Hepatocyte (in vitro differentiated cells): ENCODE measurements around the gene PROK1. TPM values are rescaled to one million over a fixed set of nuclear protein-coding genes. Genes with fewer than 3 reads are reported as not detected.
A peak's percentile ranks its signal among the peaks of the same experiment; 100 is the strongest.

Source experiments
- DNase-seq: peaks from one replicate; pipeline ENCODE4 v3.0.0-alpha.2; 2016; ENCODE audit warnings: low spot score
- H2AFZ ChIP-seq: fragments of 200-600 bp; sonication (generic); 2 replicates; pipeline ENCODE4 v1.6.0; 2016; ENCODE audit warnings: antibody characterized with exemption, mild to moderate bottlenecking
- H3K27ac ChIP-seq: fragments of 200-600 bp; sonication (generic); 2 replicates; pipeline ENCODE4 v1.5.1; 2016; ENCODE audit warnings: mild to moderate bottlenecking
- H3K27me3 ChIP-seq: fragments of 200-600 bp; sonication (generic); 2 replicates; pipeline ENCODE4 v1.6.1; 2016
- H3K36me3 ChIP-seq: fragments of 200-600 bp; sonication (generic); replicated peaks from 2 replicates; pipeline ENCODE4 v1.5.1; 2016; ENCODE audit warnings: low read depth; ENCODE audit not compliant: insufficient read depth
- H3K4me1 ChIP-seq: fragments of 200-600 bp; sonication (generic); 2 replicates; pipeline ENCODE4 v1.5.1; 2016; ENCODE audit warnings: mild to moderate bottlenecking, moderate library complexity; ENCODE audit not compliant: insufficient read depth
- H3K4me2 ChIP-seq: fragments of 200-600 bp; sonication (generic); 2 replicates; pipeline ENCODE4 v1.6.0; 2016
- H3K4me3 ChIP-seq: fragments of 200-600 bp; sonication (generic); 2 replicates; pipeline ENCODE4 v1.5.1; 2016; ENCODE audit warnings: mild to moderate bottlenecking
- H3K79me2 ChIP-seq: fragments of 200-600 bp; sonication (generic); 2 replicates; pipeline ENCODE4 v1.6.0; 2017; ENCODE audit warnings: mild to moderate bottlenecking
- H3K9me2 ChIP-seq: fragments of 200-600 bp; sonication (generic); replicated peaks from 2 replicates; pipeline ENCODE4 v1.6.0; 2017; ENCODE audit warnings: mild to moderate bottlenecking; ENCODE audit not compliant: insufficient read depth
- H3K9me3 ChIP-seq: fragments of 200-600 bp; sonication (generic); 2 replicates; pipeline ENCODE4 v1.5.1; 2016; ENCODE audit warnings: low read depth, mild to moderate bottlenecking
- H4K20me1 ChIP-seq: fragments of 200-600 bp; sonication (generic); 2 replicates; pipeline ENCODE4 v1.6.0; 2016; ENCODE audit warnings: mild to moderate bottlenecking; ENCODE audit not compliant: insufficient read depth, poor library complexity, severe bottlenecking
- CTCF ChIP-seq: fragments of 200-600 bp; sonication (generic); IDR thresholded peaks from 2 replicates; pipeline ENCODE4 v1.5.1; 2016; ENCODE audit warnings: antibody characterized with exemption, mild to moderate bottlenecking; ENCODE audit not compliant: poor library complexity
- EZH2 ChIP-seq: fragments of 200-600 bp; sonication (generic); IDR thresholded peaks from 2 replicates; pipeline ENCODE4 v1.6.1; 2016; ENCODE audit warnings: antibody characterized with exemption, mild to moderate bottlenecking, borderline replicate concordance
- EZH2phosphoT487 ChIP-seq: fragments of 200-600 bp; sonication (generic); IDR thresholded peaks from one replicate; pipeline ENCODE4 v1.6.1; 2018; ENCODE audit warnings: antibody characterized with exemption, mild to moderate bottlenecking, low read depth, moderate library complexity; ENCODE audit not compliant: unreplicated experiment, severe bottlenecking
- WGBS: methylation state at CpG from one replicate; pipeline ENCODE4 v1.1.6; 2016; ENCODE audit warnings: low lambda C conversion rate; ENCODE audit errors: missing lambda C conversion rate; 5-methylcytosine and 5-hydroxymethylcytosine counted together
- polyA plus RNA-seq: library from polyadenylated mRNA; unstranded; fragments of >200 nt; fragmentation: Nextera tagmentation; extraction: Ambion mirVana; gene quantifications from 2 replicates; pipeline ENCODE4 v1.2.1, GENCODE V29; 2016
- total RNA-seq: library from RNA; depleted of rRNA; stranded (reverse); fragments of >200 nt; gene quantifications from 2 replicates; pipeline ENCODE4 v1.2.3, GENCODE V29; 2014

PROK1 gene
- total and polyA plus RNA-seq, 2 experiments from 2014 or later: 8.8 to 9.4 TPM

DNA sequence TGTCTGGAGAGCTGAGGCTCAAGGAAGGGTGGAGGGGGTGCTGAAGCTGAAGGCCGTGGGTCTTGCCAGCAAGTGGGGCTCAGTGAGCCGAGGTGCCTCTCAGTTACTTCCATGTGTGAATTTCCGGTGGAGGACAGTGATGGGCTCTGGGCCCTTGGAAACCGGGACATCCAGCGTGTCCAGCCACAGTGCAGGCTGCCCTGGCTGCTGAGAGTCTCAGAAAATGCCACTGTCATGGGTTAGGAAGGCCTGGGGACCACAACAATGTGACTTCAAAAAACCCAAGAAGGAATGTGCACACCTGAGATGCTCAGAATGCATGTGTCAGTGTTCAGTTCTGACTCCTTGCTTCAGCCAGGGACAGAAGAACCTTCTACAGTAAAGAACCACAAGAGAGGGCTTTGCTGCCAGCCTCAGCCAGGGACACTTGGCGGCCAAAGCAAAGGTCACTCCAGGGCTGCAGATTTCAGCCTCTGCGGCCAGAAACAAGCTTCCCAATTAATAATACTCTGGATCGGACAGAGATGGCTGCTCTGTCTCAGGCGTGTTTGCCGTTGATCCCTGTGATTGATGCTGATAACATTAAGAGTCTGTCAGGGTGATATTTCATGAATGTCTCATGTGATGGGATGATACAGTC, 30.8 kb upstream of the PROK1 start:
- H3K9me2 ChIP-seq: no peaks in the 10 kb centered on the region
- H3K4me3 ChIP-seq: no peak overlapping the region
- H3K79me2 ChIP-seq: no peaks in the 10 kb centered on the region
- no peaks in the 10 kb centered on the region for H4K20me1 ChIP-seq
- H3K4me1 ChIP-seq: no peaks in the 10 kb centered on the region
- no peaks in the 10 kb centered on the region for H3K9me3 ChIP-seq
- no peaks in the 10 kb centered on the region for H3K36me3 ChIP-seq
- DNase-seq: no peak
- TF ChIP-seq CTCF (no peak), EZH2 (no peak), EZH2phosphoT487 (no peak)
- H3K4me2 ChIP-seq: no peak overlapping the region
- no peak overlapping the region for H2AFZ ChIP-seq
- H3K27ac ChIP-seq: no peak overlapping the region
- WGBS: 90% methylated on average over 10 of the region's 10 CpGs
- no peaks in the 10 kb centered on the region for H3K27me3 ChIP-seq

- peak overlapping the region; percentile 71 for H3K27ac ChIP-seq
Measured at GRCh38 chr1:110420874-110421793, 29.8 kb upstream of the PROK1 start.

GRCh38 chr1:110424699-110425611, 26.0 kb upstream of the PROK1 start:
- no peak overlapping the region for H3K4me3 ChIP-seq
- H4K20me1 ChIP-seq: no peaks in the 10 kb centered on the region
- no peaks in the 10 kb centered on the region for H3K79me2 ChIP-seq
- DNase-seq: no peak
- no peaks in the 10 kb centered on the region for H3K4me1 ChIP-seq
- no peaks in the 10 kb centered on the region for H3K9me2 ChIP-seq
- WGBS: 73% methylated on average over 9 of the region's 9 CpGs
- no peaks in the 10 kb centered on the region for H3K27me3 ChIP-seq
- no peaks in the 10 kb centered on the region for H3K36me3 ChIP-seq
- H3K27ac ChIP-seq: peak overlapping the region; percentile 63
- TF ChIP-seq EZH2: no peak
- no peak for TF ChIP-seq CTCF
- TF ChIP-seq EZH2phosphoT487: no peak
- no peak overlapping the region for H2AFZ ChIP-seq
- no peaks in the 10 kb centered on the region for H3K9me3 ChIP-seq
- H3K4me2 ChIP-seq: no peak overlapping the region

More at GRCh38 chr1:110420874-110421793, 29.8 kb upstream of the PROK1 start:
- H3K27me3 ChIP-seq: no peaks in the 10 kb centered on the region
- no peaks in the 10 kb centered on the region for H3K9me2 ChIP-seq
- no peaks in the 10 kb centered on the region for H3K36me3 ChIP-seq
- H4K20me1 ChIP-seq: no peaks in the 10 kb centered on the region
- WGBS: 74% methylated on average over 2 of the region's 2 CpGs
- H3K4me2 ChIP-seq: no peak overlapping the region
- no peak overlapping the region for H3K4me3 ChIP-seq
- no peaks in the 10 kb centered on the region for H3K79me2 ChIP-seq
- no peaks in the 10 kb centered on the region for H3K4me1 ChIP-seq
- H2AFZ ChIP-seq: no peak overlapping the region
- TF ChIP-seq EZH2 (no peak), CTCF (no peak), EZH2phosphoT487 (no peak)
- no peaks in the 10 kb centered on the region for H3K9me3 ChIP-seq
- DNase-seq: peak; percentile 38
